Muscle of leg (tissue), 11 donors: Measurements from ENCODE around the gene ADORA1. TPM values are rescaled to one million over a fixed set of nuclear protein-coding genes. Genes with fewer than 3 reads are reported as not detected.

Experiments
- DNase-seq: peaks from one replicate; pipeline ENCODE4 v3.0.0; 2013
- H3K27ac ChIP-seq: one replicate; pipeline ENCODE4 v1.5.1; 2013; ENCODE audit warnings: mild to moderate bottlenecking, low read length, control low read depth
- H3K27me3 ChIP-seq: one replicate; pipeline ENCODE4 v1.6.1; 2013; ENCODE audit warnings: low read length; ENCODE audit not compliant: control insufficient read depth, insufficient read depth
- H3K36me3 ChIP-seq: one replicate; pipeline ENCODE4 v1.6.1; 2013; ENCODE audit warnings: low read length; ENCODE audit not compliant: control insufficient read depth, insufficient read depth
- H3K4me1 ChIP-seq: one replicate; pipeline ENCODE4 v1.6.1; 2013; ENCODE audit warnings: low read length; ENCODE audit not compliant: control insufficient read depth, insufficient read depth
- H3K4me3 ChIP-seq: one replicate; pipeline ENCODE4 v1.5.1; 2013; ENCODE audit warnings: low read length, control low read depth
- H3K9me3 ChIP-seq: replicated peaks from 2 replicates; pipeline ENCODE4 v1.6.1; 2013; ENCODE audit warnings: low read depth, low read length; ENCODE audit not compliant: control insufficient read depth
- WGBS: methylation state at CpG from one replicate; pipeline ENCODE4 v1.1.5; 2013; ENCODE audit warnings: missing lambda C conversion rate; ENCODE audit not compliant: insufficient coverage; 5-methylcytosine and 5-hydroxymethylcytosine counted together
- polyA plus RNA-seq, 8 donors: library from polyadenylated mRNA; unstranded; fragments of 120-200 nt; gene quantifications; one replicate each; pipeline versions ENCODE4 v1.2.1 to v1.2.3, GENCODE V29; 2013; ENCODE audit warnings: inconsistent platforms in 1 of 8, low replicate concordance in 1 of 8; ENCODE audit not compliant: insufficient read length in 8 of 8, insufficient read depth in 1 of 8
- total RNA-seq: library from RNA; stranded (reverse); fragments of 120-200 nt; gene quantifications from one replicate; pipeline ENCODE4 v1.2.4, GENCODE V29; 2013

The ADORA1 gene
- total and polyA plus RNA-seq, 9 donors: 2.0 to 5.6 (median 4.6) TPM

- no peaks in the 10 kb centered on the region for H3K36me3 ChIP-seq
- DNase-seq: no peak
- WGBS: 41% methylated on average over 1 of the region's 1 CpG
- no peaks in the 10 kb centered on the region for H3K4me1 ChIP-seq
- H3K27ac ChIP-seq: no peak overlapping the region
- no peak overlapping the region for H3K4me3 ChIP-seq
- peaks cover 3% of the 10 kb centered on the region for H3K9me3 ChIP-seq
- peaks cover 30% of the 10 kb centered on the region for H3K27me3 ChIP-seq
Observed at GRCh38 chr1:203158423-203158822, 30.9 kb downstream of the ADORA1 start.

- no peak for DNase-seq
- 77% methylated on average over 7 of the region's 9 CpGs for WGBS
- peaks cover 35% of the 10 kb centered on the region for H3K27me3 ChIP-seq
- no peaks in the 10 kb centered on the region for H3K4me1 ChIP-seq
- H3K27ac ChIP-seq: no peak overlapping the region
- peaks cover 3% of the 10 kb centered on the region for H3K9me3 ChIP-seq
- H3K36me3 ChIP-seq: no peaks in the 10 kb centered on the region
- H3K4me3 ChIP-seq: no peak overlapping the region
Observed at GRCh38 chr1:203158960-203159665, 31.6 kb downstream of the ADORA1 start.

GRCh38 chr1:203159844-203160243 is 32.3 kb downstream of the ADORA1 start:
- Histone ChIP-seq H3K4me3 (no peak overlapping the region), H3K4me1 (no peaks in the 10 kb centered on the region), H3K27ac (no peak overlapping the region), H3K36me3 (no peaks in the 10 kb centered on the region), H3K27me3 (peaks cover 30% of the 10 kb centered on the region), H3K9me3 (peaks cover 3% of the 10 kb centered on the region)
- WGBS: 60% methylated on average over 1 of the region's 1 CpG
- no peak for DNase-seq

GRCh38 chr1:203161175-203161574 is 33.6 kb downstream of the ADORA1 start:
- WGBS: 90% methylated on average over 2 of the region's 6 CpGs
- DNase-seq: no peak
- Histone ChIP-seq H3K36me3 (no peaks in the 10 kb centered on the region), H3K27ac (no peak overlapping the region), H3K27me3 (peaks cover 27% of the 10 kb centered on the region), H3K9me3 (peaks cover 3% of the 10 kb centered on the region), H3K4me3 (no peak overlapping the region), H3K4me1 (no peaks in the 10 kb centered on the region)

- WGBS: 81% methylated on average over 9 of the region's 11 CpGs
Observed at GRCh38 chr1:203161703-203162102, 34.2 kb downstream of the ADORA1 start.

GRCh38 chr1:203162403-203162802 is 34.9 kb downstream of the ADORA1 start:
- Histone ChIP-seq H3K4me3 (no peak overlapping the region), H3K27ac (no peak overlapping the region), H3K36me3 (no peaks in the 10 kb centered on the region), H3K4me1 (no peaks in the 10 kb centered on the region), H3K27me3 (peaks cover 27% of the 10 kb centered on the region), H3K9me3 (peaks cover 3% of the 10 kb centered on the region)
- no peak for DNase-seq
- 50% methylated on average over 1 of the region's 1 CpG for WGBS

More at GRCh38 chr1:203161703-203162102, 34.2 kb downstream of the ADORA1 start:
- H3K9me3 ChIP-seq: peaks cover 3% of the 10 kb centered on the region
- no peak overlapping the region for H3K4me3 ChIP-seq
- H3K36me3 ChIP-seq: no peaks in the 10 kb centered on the region
- H3K27ac ChIP-seq: no peak overlapping the region
- H3K27me3 ChIP-seq: peaks cover 27% of the 10 kb centered on the region
- no peak for DNase-seq
- H3K4me1 ChIP-seq: no peaks in the 10 kb centered on the region

- 83% methylated on average over 4 of the region's 7 CpGs for WGBS
- DNase-seq: no peak
- Histone ChIP-seq H3K36me3 (peaks cover 6% of the 10 kb centered on the region), H3K27me3 (peaks cover 27% of the 10 kb centered on the region), H3K4me3 (no peak overlapping the region), H3K27ac (no peak overlapping the region), H3K4me1 (no peaks in the 10 kb centered on the region), H3K9me3 (no peaks in the 10 kb centered on the region)
Observed at GRCh38 chr1:203163891-203164635, 36.5 kb downstream of the ADORA1 start.

- Histone ChIP-seq H3K36me3 (peaks cover 14% of the 10 kb centered on the region), H3K27me3 (peaks cover 27% of the 10 kb centered on the region), H3K4me1 (peaks cover 2% of the 10 kb centered on the region), H3K4me3 (no peak overlapping the region), H3K9me3 (no peaks in the 10 kb centered on the region), H3K27ac (no peak overlapping the region)
- 91% methylated on average over 19 of the region's 28 CpGs for WGBS
- DNase-seq: no peak
Observed at GRCh38 chr1:203165101-203165799, 37.7 kb downstream of the ADORA1 start.

- Histone ChIP-seq H3K4me3 (no peak overlapping the region), H3K27ac (no peak overlapping the region), H3K4me1 (peaks cover 8% of the 10 kb centered on the region), H3K36me3 (peaks cover 20% of the 10 kb centered on the region), H3K27me3 (peaks cover 22% of the 10 kb centered on the region), H3K9me3 (no peaks in the 10 kb centered on the region)
- DNase-seq: no peak
- WGBS: 100% methylated on average over 4 of the region's 8 CpGs
Observed at GRCh38 chr1:203165800-203166161, 38.3 kb downstream of the ADORA1 start.
